Activated naive CD4-positive, alpha-beta T cell treated with anti-CD3 and anti-CD28 coated beads, Interleukin-2, amount 50 U/mL, for 16 hours (primary cell): ENCODE measurements around the gene LENEP.

Source experiments
- DNase-seq: peaks from one replicate; pipeline ENCODE4 v3.0.0-alpha.2; 2020

The LENEP gene

DNA sequence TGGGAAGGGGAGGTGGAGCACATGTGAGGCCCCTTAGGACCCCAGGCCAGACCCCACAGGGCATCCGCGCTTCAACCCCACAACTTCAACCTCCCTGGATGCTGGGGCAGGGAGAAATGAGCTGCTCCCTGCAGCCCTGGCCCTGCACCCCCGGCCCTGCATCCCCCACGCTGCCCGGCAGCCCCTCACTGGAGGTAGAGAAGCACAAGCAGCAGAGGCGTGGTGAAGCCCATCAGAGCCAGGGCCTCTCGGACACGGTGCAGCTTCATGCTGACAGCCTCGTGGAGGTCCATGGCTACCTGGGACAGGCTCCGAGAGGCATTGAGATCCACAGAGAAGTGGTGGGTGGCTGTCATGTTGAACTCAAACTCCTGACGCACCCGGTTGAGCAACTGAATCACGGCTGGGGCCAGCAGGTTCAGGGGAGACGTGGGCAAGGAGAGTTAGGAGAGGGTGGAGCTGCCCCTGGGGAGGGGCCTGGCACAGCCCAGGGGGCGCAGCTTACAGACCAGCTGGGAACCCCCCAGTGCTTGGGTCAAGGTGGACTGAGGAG is 36.9 kb downstream of the LENEP start:
- no peak for DNase-seq

DNA sequence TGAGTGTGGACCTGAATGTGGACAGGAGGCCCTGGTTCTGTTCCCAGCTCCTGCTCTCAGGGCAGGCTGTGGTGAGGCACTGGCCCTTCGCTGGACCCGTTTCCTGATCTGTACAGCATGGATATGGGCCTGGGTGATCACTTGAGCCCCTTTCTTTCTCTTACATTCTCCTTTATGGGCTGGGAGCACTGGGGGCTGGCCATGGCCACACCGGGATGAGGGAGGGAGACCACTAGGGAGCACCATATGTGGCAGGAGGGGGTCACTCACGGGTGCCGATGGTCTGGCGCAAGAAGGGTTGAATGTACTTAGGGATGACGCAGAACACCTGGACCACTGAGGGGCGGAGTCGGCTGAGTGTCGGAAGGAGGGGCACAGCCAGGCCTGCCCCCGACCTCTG is 37.5 kb downstream of the LENEP start:
- DNase-seq = no peak

- no peak for DNase-seq
Measured at GRCh38 chr1:155032886-155033285, 39.5 kb downstream of the LENEP start.

DNA sequence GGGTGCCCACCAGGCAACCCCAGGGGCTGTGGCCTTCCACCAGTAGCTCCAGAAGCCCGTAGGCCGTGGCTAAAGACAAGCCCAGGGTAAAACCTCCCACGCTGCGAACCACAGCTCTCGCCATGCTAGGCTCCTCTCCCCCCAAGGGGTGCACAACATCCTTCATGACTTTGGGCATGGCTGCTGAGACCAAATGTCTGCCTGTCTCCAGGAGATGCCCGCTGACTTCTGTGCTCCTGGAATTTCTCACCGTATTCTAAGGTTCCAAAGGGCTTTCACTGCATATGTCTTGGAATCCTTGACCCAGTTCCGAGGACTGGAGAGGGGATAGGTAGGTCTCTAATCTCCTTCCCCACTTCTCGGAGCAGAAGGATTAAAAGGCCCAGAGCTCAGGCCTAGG is 40.1 kb downstream of the LENEP start, which contains the start of the genes DCST1 and DCST2:
Gene DCST1 (plus strand): TSS at position 301 of the 400 bp plus-strand sequence. CDS start 213 bp downstream, outside the sequence.
Gene DCST2 (minus strand): TSS at position 258 of the 400 bp plus-strand sequence. CDS start 80 bp downstream, at position 178.
- no peak for DNase-seq

DNA sequence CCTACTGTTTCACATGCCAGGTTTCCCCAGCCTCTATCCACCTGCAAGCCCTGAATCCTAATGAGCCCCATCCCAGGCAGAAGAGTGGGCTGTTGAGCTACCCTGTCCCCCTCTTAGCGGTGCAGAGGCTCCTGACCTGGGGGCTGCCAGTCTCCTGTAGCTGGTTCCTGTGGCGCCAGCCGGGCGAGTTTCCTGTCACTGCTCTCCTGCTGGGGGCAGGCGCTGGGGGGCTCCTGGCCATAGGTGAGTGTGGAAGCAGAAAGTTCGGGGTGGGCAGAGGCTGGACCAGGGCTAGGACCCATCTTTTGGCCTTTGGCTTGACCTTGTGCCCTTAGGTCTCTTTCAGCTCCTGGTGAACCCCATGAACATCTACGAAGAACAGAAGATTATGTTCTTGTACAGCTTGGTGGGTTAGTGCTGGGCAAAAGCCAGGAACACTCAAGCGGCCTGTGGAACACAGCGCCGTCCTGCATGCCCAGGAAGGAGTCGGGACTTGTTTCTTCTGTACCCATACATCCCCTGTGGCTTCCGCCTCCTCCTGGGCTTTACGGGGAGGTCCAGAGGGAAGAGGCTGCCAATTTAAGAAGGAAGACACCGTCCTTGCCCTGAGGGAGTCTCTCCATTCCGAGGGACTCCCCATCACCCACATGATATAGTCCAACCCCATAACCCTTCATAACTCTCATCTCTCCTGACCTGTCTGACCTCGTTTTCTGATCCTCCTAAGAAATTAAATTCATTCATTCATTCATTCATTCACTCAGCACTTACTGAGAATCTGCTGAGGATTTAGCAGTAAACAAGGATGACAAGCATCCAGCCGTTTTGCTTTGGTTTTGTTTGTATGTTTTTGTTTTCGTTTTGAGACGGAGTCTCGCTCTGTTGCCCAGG is 41.2 kb downstream of the LENEP start:
- DNase-seq = no peak

DNA sequence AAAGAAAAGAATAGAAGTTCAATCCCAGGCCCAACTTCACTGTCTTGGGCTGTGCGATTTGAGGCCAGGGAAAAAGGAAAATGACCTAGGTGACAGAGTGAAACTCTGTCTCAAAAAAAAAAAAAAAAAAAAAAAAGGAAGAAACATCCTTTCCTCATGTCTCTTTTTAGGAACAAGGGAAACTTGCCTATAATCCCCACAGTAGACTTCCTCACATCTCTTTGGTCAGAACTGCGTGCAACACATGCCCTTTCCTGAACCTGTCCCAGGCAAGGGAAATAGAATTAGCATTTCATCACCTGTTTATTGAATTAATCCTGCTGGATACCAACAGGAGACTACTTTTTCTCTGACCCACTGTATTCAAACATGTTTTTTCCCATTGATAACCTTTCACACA is 42.5 kb downstream of the LENEP start:
- DNase-seq = no peak

DNA sequence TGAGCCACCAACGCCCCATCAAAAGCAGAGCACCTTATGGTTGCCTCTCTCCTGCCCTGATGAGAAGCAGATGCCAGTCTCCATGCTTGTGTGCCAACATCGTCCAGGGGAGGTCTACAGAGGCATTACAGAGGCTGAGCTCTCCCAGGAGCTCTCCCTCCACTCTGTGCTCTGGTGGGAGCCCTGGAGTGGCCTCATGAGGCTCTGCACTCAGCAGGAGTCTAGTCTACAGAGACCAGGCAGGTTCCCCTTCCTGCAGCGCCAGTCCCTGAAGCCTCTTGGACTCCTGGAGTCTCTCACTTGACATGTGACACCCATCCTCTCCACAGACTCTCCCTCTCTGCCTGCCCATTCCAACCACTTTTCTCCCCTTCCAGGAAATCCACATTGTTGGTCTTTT is 43.7 kb downstream of the LENEP start:
- no peak for DNase-seq

GRCh38 chr1:155037851-155038441 is 44.6 kb downstream of the LENEP start:
- no peak for DNase-seq

DNA sequence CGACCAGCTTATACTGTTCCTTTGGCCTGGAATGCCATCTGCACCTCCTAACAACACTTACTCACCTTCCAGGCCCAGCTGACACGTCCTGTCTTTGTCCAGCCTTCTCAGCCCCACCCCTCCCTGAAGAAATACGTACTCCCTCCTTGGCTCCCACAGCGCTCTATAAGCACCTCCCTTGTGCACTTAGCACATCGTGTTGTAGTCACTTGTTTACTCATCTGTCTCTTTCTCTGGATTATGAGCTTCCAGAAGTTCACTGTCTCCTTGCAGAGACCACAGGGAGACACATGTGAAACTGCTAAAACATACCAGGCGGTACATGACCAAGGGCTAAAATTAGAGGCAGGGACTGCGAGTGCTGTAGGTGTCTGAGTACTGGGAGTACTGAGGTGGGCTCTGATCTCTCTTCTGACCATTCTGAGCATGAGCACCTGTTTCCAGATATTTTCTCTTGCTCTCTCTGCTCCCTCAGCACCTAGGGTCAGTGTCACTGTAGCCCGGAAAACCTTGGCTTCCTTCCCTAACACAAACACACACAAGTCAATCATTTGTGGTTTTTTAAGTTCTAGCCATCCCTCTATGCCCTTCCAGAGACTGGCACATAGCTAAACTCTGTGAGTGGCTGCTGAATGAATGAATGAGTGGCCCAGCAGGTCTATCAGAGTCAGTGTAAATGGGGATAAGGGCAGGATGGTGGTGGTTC is 45.4 kb downstream of the LENEP start:
- no peak for DNase-seq

DNA sequence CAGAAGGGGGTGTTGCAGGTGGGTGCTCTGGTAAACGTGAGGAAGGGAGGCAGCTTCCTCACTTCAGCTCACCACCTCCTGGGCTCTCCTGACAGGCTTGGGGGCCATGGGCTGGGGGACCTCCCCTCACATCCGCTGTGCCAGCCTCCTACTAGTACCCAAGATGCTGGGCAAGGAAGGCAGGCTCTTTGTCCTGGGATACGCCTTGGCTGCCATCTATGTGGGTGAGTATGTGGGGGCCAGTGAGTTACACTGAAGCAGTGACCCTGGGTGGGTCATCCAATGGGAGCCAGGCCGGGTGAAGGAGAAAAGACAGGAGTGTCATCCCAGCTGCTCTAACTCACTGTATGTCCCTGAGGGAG is 45.9 kb downstream of the LENEP start:
- no peak for DNase-seq

GRCh38 chr1:155040358-155041093 is 47.1 kb downstream of the LENEP start:
- no peak for DNase-seq

- DNase-seq = no peak
Measured at GRCh38 chr1:155042789-155043188, 49.4 kb downstream of the LENEP start.

GRCh38 chr1:155043301-155043702 is 49.9 kb downstream of the LENEP start:
- DNase-seq = no peak

DNA sequence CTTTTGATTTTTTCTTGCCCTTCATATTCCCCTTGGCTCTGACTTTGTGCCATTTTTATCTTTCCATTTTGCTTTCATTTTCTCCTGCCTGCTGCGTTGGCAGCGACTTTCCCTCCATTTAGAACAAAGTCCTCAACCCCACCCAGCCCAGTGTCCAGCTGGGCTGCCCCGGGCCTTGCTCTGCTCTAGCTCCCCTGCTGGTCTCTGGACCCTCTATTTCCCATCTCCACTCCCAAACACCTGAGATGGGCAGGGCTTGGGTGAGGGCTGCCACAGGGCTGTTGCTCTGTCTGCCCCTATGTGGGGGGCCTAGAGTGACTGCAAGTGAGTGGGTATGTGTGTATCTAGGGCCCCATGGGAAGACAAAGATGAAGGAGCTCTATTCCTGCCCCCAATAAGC is 50.4 kb downstream of the LENEP start:
- no peak for DNase-seq
